Keratinocyte (primary cell): ENCODE data around the gene CRTC1. TPM values are rescaled to one million over a fixed set of nuclear protein-coding genes. Genes with fewer than 3 reads are reported as not detected.

Source experiments
- DNase-seq: peaks from one replicate; pipeline ENCODE4 v3.0.0-alpha.2; 2011; ENCODE audit warnings: low read depth, missing footprints, low spot score
- FAIRE-seq: peaks from 2 replicates; lab custom pipeline; 2011; peaks lifted over from hg19 to GRCh38; lab: Jason Lieb, UNC
- H2AFZ ChIP-seq: 2 replicates; pipeline ENCODE4 v1.6.0; 2012; ENCODE audit warnings: low read length, control low read depth, inconsistent platforms; ENCODE audit not compliant: control insufficient read depth
- H3K27ac ChIP-seq: 2 replicates; pipeline ENCODE4 v1.5.1; 2011; ENCODE audit warnings: low read length; ENCODE audit not compliant: control insufficient read depth, insufficient read depth
- H3K27me3 ChIP-seq: 3 replicates; pipeline ENCODE4 v1.6.0; 2011; ENCODE audit warnings: low read length; ENCODE audit not compliant: control insufficient read depth, insufficient read depth; ENCODE audit errors: extremely low read depth
- H3K36me3 ChIP-seq, 2 experiments: 2 replicates in 1 of 2; 3 replicates in 1 of 2; pipeline ENCODE4 v1.5.1; 2011; ENCODE audit warnings: low read length in 2 of 2, mild to moderate bottlenecking in 1 of 2; ENCODE audit not compliant: control insufficient read depth in 2 of 2, insufficient read depth in 2 of 2; ENCODE audit errors: extremely low read depth in 1 of 2
- H3K4me1 ChIP-seq: 3 replicates; pipeline ENCODE4 v1.5.1; 2011; ENCODE audit warnings: low read length; ENCODE audit not compliant: control insufficient read depth, insufficient read depth; ENCODE audit errors: extremely low read depth
- H3K4me2 ChIP-seq: 3 replicates; pipeline ENCODE4 v1.6.0; 2011; ENCODE audit warnings: low read depth, low read length; ENCODE audit not compliant: control insufficient read depth, insufficient read depth; ENCODE audit errors: extremely low read depth
- H3K4me3 ChIP-seq, 3 experiments: fragments of 200-600 bp in 1 of 3; sonication (generic) in 1 of 3; 2 replicates in 2 of 3; 3 replicates in 1 of 3; pipeline ENCODE4 v1.5.1; 2011 to 2016; ENCODE audit warnings: low read length in 3 of 3, mild to moderate bottlenecking in 3 of 3, control low read depth in 2 of 3, inconsistent platforms in 1 of 3, low read depth in 1 of 3, mixed read lengths in 1 of 3, mixed run types in 1 of 3, moderate library complexity in 1 of 3; ENCODE audit not compliant: control insufficient read depth in 2 of 3, insufficient read depth in 2 of 3; ENCODE audit errors: extremely low read depth in 1 of 3
- H3K79me2 ChIP-seq: 2 replicates; pipeline ENCODE4 v1.6.0; 2012; ENCODE audit warnings: low read length; ENCODE audit not compliant: control insufficient read depth, insufficient read depth
- H3K9ac ChIP-seq: 3 replicates; pipeline ENCODE4 v1.6.0; 2011; ENCODE audit warnings: low read length; ENCODE audit not compliant: control insufficient read depth, insufficient read depth; ENCODE audit errors: extremely low read depth
- H3K9me1 ChIP-seq: 3 replicates; pipeline ENCODE4 v1.6.0; 2011; ENCODE audit warnings: low read length; ENCODE audit not compliant: control insufficient read depth, insufficient read depth; ENCODE audit errors: extremely low read depth
- H3K9me3 ChIP-seq: 2 replicates; pipeline ENCODE4 v1.5.1; 2012; ENCODE audit warnings: low read depth, low read length; ENCODE audit not compliant: control insufficient read depth
- H4K20me1 ChIP-seq: 3 replicates; pipeline ENCODE4 v1.6.0; 2011; ENCODE audit warnings: low read length; ENCODE audit not compliant: control insufficient read depth, insufficient read depth; ENCODE audit errors: extremely low read depth
- EZH2 ChIP-seq: IDR thresholded peaks from one replicate; pipeline ENCODE4 v1.6.1; 2012; ENCODE audit warnings: inconsistent platforms, mild to moderate bottlenecking, low read length, moderate library complexity
- dilution Hi-C: fragments of 300-500 bp; cut with MboI; formaldehyde crosslinking; loops from one replicate; pipeline ENCODE4 v1.7.0; 2020; ENCODE audit warnings: low sequenced_read_pairs; ENCODE audit not compliant: extremely low pct_ligation_motif_present
- polyA plus RNA-seq, 5 experiments: library from polyadenylated mRNA; depleted of rRNA in 3 of 5; stranded (reverse) in 3 of 5; stranded (forward) in 1 of 5; unstranded in 1 of 5; fragments of >200 nt; gene quantifications; 1 replicate in 1 of 5; 2 replicates in 3 of 5; 3 replicates in 1 of 5; pipeline versions ENCODE4 v1.2.1 to v1.2.3, GENCODE V29; 2011 to 2012; ENCODE audit warnings: missing spikeins in 2 of 5, low read depth in 1 of 5, low replicate concordance in 1 of 5
- TF ChIP-seq, protein P1 (sequence below), 3 experiments: IDR thresholded peaks in 1 of 3; conservative IDR thresholded peaks in 1 of 3; optimal IDR thresholded peaks in 1 of 3; 2 replicates in 2 of 3; 3 replicates in 1 of 3; pipeline versions ENCODE3 to v1.5.1; 2011; ENCODE audit warnings: low read length in 3 of 3, mild to moderate bottlenecking in 3 of 3, moderate library complexity in 2 of 3, control low read depth in 1 of 3, inconsistent platforms in 1 of 3; ENCODE audit not compliant: insufficient read depth in 2 of 3; ENCODE audit errors: extremely low read depth in 1 of 3

The CRTC1 gene
- polyA plus RNA-seq, 1 donor (not counting 4 experiments of a cell fraction or from before 2014, with no cell fraction given), result 0.54 TPM

DNA sequence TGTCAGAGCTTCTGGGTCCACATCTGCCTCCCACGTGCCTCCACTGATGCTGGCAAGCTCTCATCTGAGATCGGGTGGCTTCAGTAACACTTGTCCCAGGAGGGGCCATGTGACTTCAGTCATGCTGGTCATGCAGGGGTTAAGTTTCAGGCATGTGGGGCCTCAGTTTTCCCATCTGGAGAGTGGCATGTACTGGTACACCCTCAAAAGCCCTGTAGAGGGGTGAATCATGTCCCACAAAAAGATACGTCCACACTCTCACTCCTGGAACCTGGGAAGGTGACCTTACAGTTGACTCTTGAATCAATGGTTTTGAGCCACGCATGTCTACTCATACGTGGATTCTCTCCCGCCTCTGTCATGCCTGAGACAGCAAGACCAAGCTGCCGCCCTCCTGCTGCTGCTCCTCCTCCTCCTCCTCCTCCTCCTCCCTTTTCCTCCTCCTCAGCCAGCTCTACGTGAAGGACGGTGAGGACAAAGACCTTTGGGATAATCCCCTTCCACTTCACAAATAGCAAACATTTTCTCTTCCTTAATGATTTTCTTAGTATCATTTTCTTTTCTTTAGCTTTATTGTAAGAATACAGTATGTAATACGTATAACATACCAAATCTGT is 54.0 kb downstream of the CRTC1 start:
- Histone ChIP-seq H3K36me3 (no peaks in the 10 kb centered on the region), H3K27me3 (no peaks in the 10 kb centered on the region), H3K79me2 (no peaks in the 10 kb centered on the region), H3K4me2 (no peak overlapping the region), H2AFZ (no peak overlapping the region), H3K4me1 (no peaks in the 10 kb centered on the region), H4K20me1 (peaks cover 3% of the 10 kb centered on the region), H3K9me1 (no peaks in the 10 kb centered on the region), H3K4me3 (no peak overlapping the region), H3K9ac (no peak overlapping the region), H3K27ac (no peak overlapping the region), H3K9me3 (no peaks in the 10 kb centered on the region)
- dilution Hi-C loops, result no loop called here
- no peak for FAIRE-seq
- no peak for DNase-seq
- TF ChIP-seq EZH2, result no peak
- TF ChIP-seq, protein P1, sequence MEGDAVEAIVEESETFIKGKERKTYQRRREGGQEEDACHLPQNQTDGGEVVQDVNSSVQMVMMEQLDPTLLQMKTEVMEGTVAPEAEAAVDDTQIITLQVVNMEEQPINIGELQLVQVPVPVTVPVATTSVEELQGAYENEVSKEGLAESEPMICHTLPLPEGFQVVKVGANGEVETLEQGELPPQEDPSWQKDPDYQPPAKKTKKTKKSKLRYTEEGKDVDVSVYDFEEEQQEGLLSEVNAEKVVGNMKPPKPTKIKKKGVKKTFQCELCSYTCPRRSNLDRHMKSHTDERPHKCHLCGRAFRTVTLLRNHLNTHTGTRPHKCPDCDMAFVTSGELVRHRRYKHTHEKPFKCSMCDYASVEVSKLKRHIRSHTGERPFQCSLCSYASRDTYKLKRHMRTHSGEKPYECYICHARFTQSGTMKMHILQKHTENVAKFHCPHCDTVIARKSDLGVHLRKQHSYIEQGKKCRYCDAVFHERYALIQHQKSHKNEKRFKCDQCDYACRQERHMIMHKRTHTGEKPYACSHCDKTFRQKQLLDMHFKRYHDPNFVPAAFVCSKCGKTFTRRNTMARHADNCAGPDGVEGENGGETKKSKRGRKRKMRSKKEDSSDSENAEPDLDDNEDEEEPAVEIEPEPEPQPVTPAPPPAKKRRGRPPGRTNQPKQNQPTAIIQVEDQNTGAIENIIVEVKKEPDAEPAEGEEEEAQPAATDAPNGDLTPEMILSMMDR (optimal IDR thresholded peaks at IDR 0.05 in 1 of 3, IDR thresholded peaks at IDR 0.05 in 1 of 3, conservative IDR thresholded peaks at IDR 0.05 in 1 of 3; ENCODE audit: extremely low read depth in 1 of 3, insufficient read depth in 2 of 3, low read length in 3 of 3), result no peak

DNA sequence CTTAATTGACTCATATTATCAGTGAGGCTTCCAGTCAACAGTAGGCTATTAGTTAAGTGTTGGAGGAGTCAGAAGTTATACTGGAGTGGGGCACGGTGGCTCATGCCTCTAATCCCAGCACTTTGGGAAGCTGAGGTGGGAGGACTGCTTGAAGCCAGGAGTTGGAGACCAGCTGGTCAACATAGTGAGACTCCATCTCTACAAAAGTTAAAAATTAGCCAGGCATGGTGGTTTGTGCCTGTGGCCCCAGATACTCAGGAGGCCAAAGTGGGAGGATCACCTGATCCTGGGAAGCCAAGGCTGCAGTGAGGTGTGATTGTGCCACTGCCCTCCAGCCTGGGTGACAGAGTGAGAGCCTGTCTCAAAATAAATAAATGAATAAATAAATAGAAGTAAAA is 54.5 kb downstream of the CRTC1 start:
- no peaks in the 10 kb centered on the region for H3K9me1 ChIP-seq
- no peak for FAIRE-seq
- no peak for DNase-seq
- H3K4me2 ChIP-seq, result no peak overlapping the region
- H3K4me3 ChIP-seq, result no peak overlapping the region
- no peaks in the 10 kb centered on the region for H3K9me3 ChIP-seq
- dilution Hi-C loops, result no loop called here
- H3K4me1 ChIP-seq, result no peaks in the 10 kb centered on the region
- H3K27ac ChIP-seq, result no peak overlapping the region
- peaks cover 3% of the 10 kb centered on the region for H4K20me1 ChIP-seq
- H3K27me3 ChIP-seq, result no peaks in the 10 kb centered on the region
- TF ChIP-seq, protein P1 (optimal IDR thresholded peaks at IDR 0.05 in 1 of 3, IDR thresholded peaks at IDR 0.05 in 1 of 3, conservative IDR thresholded peaks at IDR 0.05 in 1 of 3; ENCODE audit: extremely low read depth in 1 of 3, insufficient read depth in 2 of 3, low read length in 3 of 3), result no peak
- TF ChIP-seq EZH2, result no peak
- no peak overlapping the region for H2AFZ ChIP-seq
- H3K9ac ChIP-seq, result no peak overlapping the region
- no peaks in the 10 kb centered on the region for H3K79me2 ChIP-seq
- H3K36me3 ChIP-seq, result no peaks in the 10 kb centered on the region
